PC-3 (cell line): ENCODE results near the gene CHRNA9. TPM values are rescaled to one million over a fixed set of nuclear protein-coding genes. Genes with fewer than 3 reads are reported as not detected.
A peak's percentile ranks its signal among the peaks of the same experiment; 100 is the strongest.

Experiments used
- ATAC-seq: fragments of 200-7000 bp; cut with Tn5 transposase; 2 replicates; pipeline ENCODE4 v1.9.1; 2020; ENCODE audit warnings: mild to moderate bottlenecking, moderate library complexity
- BruUV-seq: library from RNA; stranded (reverse); fragments of 400-500 nt; replicated peaks from 2 replicates; lab custom pipeline; 2021; lab: Mats Ljungman, UMichigan
- CTCF ChIA-PET: fragments of 300-600 bp; sonication (Branson Sonifier 250); formaldehyde crosslinking; loops from one replicate; lab custom pipeline; 2022; ENCODE audit warnings: antibody characterized with exemption; lab: Charles Lee
- POLR2A ChIA-PET: fragments of 300-600 bp; sonication (Branson Sonifier 250); formaldehyde crosslinking; loops from one replicate; lab custom pipeline; 2022; ENCODE audit warnings: antibody characterized with exemption; ENCODE audit not compliant: unreplicated experiment; lab: Charles Lee
- DNase-seq: peaks from one replicate; pipeline ENCODE4 v3.0.0-alpha.2; 2015
- H2AFZ ChIP-seq: fragments of 300-600 bp; sonication (generic); 2 replicates; pipeline ENCODE4 v1.6.0; 2016; ENCODE audit warnings: antibody characterized with exemption, low read length
- H3F3A ChIP-seq: fragments of 300-600 bp; sonication (generic); one replicate; pipeline ENCODE4 v1.6.0; 2017; ENCODE audit warnings: antibody characterized with exemption, low read length, control low read depth, mild to moderate bottlenecking; ENCODE audit not compliant: unreplicated experiment
- H3K27ac ChIP-seq: fragments of 300-600 bp; sonication (generic); 2 replicates; pipeline ENCODE4 v1.5.1; 2016; ENCODE audit warnings: mild to moderate bottlenecking, low read length
- H3K27me3 ChIP-seq: fragments of 300-600 bp; sonication (generic); 2 replicates; pipeline ENCODE4 v1.6.1; 2016; ENCODE audit warnings: low read length, mixed read lengths
- H3K36me3 ChIP-seq: fragments of 300-600 bp; sonication (generic); 2 replicates; pipeline ENCODE4 v1.6.1; 2016; ENCODE audit warnings: low read depth, mixed run types, low read length, mixed read lengths
- H3K4me1 ChIP-seq: fragments of 300-600 bp; sonication (generic); 2 replicates; pipeline ENCODE4 v1.5.1; 2016; ENCODE audit warnings: low read length; ENCODE audit not compliant: insufficient read depth
- H3K4me2 ChIP-seq: fragments of 300-600 bp; sonication (generic); 2 replicates; pipeline ENCODE4 v1.6.0; 2016; ENCODE audit warnings: low read length
- H3K4me3 ChIP-seq: fragments of 300-600 bp; sonication (generic); 2 replicates; pipeline ENCODE4 v1.5.1; 2016; ENCODE audit warnings: mild to moderate bottlenecking, low read length, mixed read lengths
- H3K79me2 ChIP-seq: fragments of 300-600 bp; sonication (generic); 2 replicates; pipeline ENCODE4 v1.6.1; 2017; ENCODE audit warnings: low read length, mixed read lengths
- H3K9ac ChIP-seq: fragments of 300-600 bp; sonication (generic); 2 replicates; pipeline ENCODE4 v1.6.0; 2016; ENCODE audit warnings: mild to moderate bottlenecking, low read length
- H3K9me2 ChIP-seq: fragments of 300-600 bp; sonication (generic); replicated peaks from 2 replicates; pipeline ENCODE4 v1.6.1; 2016; ENCODE audit warnings: mixed run types, low read length, mixed read lengths
- H3K9me3 ChIP-seq: fragments of 300-600 bp; sonication (generic); 2 replicates; pipeline ENCODE4 v1.6.1; 2016; ENCODE audit warnings: low read length, mixed read lengths
- H4K20me1 ChIP-seq: fragments of 300-600 bp; sonication (generic); 2 replicates; pipeline ENCODE4 v1.6.1; 2016; ENCODE audit warnings: low read length, mixed read lengths
- EZH2 ChIP-seq: fragments of 300-600 bp; sonication (generic); IDR thresholded peaks from one replicate; pipeline ENCODE4 v1.6.1; 2017; ENCODE audit warnings: antibody characterized with exemption, mild to moderate bottlenecking, low read length; ENCODE audit not compliant: unreplicated experiment
- EZH2phosphoT487 ChIP-seq: fragments of 300-600 bp; sonication (generic); IDR thresholded peaks from 2 replicates; pipeline ENCODE4 v1.6.1; 2018; ENCODE audit warnings: mild to moderate bottlenecking, antibody characterized with exemption, low read length, borderline replicate concordance
- intact Hi-C: fragments of 100-400 bp; cut with micrococcal nuclease; formaldehyde crosslinking; loops from 2 replicates; pipeline ENCODE4 v1.9.0; 2023
- total RNA-seq: library from RNA; depleted of rRNA; stranded (reverse); fragments of >200 nt; gene quantifications from 2 replicates; pipeline ENCODE4 v1.2.3, GENCODE V29; 2014
- TF ChIP-seq, protein P1 (sequence below): fragments of 300-600 bp; sonication (generic); conservative IDR thresholded peaks from 2 replicates; pipeline ENCODE4 v1.5.1; 2017; ENCODE audit warnings: antibody characterized with exemption, low read depth, mild to moderate bottlenecking, low read length

CHRNA9 gene
- total RNA-seq, 1 experiment from 2014 or later, result not detected

DNA sequence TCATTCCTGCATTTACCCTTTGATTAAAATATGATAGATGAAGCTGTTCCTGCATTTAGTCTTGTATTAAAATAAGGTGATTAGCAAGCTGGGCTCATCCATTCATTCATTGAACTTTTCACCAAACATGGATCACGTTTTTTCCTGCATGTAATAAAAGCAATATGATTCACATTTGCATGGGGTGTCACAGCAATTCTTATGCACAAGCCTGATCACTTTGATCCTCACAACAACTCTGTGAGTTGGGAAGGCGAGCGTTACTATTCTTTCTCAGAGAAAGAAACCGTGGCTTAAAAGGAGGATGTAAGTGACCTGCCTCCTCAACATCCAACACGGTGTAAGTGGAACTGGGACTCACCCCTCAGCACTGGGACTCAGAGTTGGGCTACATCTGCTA is 20.0 kb downstream of the CHRNA9 start:
- H3K36me3 ChIP-seq, result no peaks in the 10 kb centered on the region
- H3K9me2 ChIP-seq, result no peaks in the 10 kb centered on the region
- DNase-seq (no peak), ATAC-seq (no peak)
- no peaks in the 10 kb centered on the region for H3K79me2 ChIP-seq
- H3F3A ChIP-seq, result no peaks in the 10 kb centered on the region
- no peak overlapping the region for H3K27ac ChIP-seq
- H3K9ac ChIP-seq, result no peak overlapping the region
- intact Hi-C loops, result no loop called here
- H2AFZ ChIP-seq, result no peak overlapping the region
- no peaks in the 10 kb centered on the region for H4K20me1 ChIP-seq
- POLR2A ChIA-PET, result no interaction called here
- TF ChIP-seq EZH2 (no peak), EZH2phosphoT487 (no peak)
- TF ChIP-seq, protein P1, sequence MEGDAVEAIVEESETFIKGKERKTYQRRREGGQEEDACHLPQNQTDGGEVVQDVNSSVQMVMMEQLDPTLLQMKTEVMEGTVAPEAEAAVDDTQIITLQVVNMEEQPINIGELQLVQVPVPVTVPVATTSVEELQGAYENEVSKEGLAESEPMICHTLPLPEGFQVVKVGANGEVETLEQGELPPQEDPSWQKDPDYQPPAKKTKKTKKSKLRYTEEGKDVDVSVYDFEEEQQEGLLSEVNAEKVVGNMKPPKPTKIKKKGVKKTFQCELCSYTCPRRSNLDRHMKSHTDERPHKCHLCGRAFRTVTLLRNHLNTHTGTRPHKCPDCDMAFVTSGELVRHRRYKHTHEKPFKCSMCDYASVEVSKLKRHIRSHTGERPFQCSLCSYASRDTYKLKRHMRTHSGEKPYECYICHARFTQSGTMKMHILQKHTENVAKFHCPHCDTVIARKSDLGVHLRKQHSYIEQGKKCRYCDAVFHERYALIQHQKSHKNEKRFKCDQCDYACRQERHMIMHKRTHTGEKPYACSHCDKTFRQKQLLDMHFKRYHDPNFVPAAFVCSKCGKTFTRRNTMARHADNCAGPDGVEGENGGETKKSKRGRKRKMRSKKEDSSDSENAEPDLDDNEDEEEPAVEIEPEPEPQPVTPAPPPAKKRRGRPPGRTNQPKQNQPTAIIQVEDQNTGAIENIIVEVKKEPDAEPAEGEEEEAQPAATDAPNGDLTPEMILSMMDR, result no peak
- no peaks in the 10 kb centered on the region for H3K27me3 ChIP-seq
- no peaks in the 10 kb centered on the region for H3K9me3 ChIP-seq
- CTCF ChIA-PET, result no interaction called here
- no TSS peak for BruUV-seq
- H3K4me2 ChIP-seq, result no peak overlapping the region
- no peak overlapping the region for H3K4me3 ChIP-seq
- peaks cover 3% of the 10 kb centered on the region; the same call in 1 of the 2 replicates for H3K4me1 ChIP-seq

DNA sequence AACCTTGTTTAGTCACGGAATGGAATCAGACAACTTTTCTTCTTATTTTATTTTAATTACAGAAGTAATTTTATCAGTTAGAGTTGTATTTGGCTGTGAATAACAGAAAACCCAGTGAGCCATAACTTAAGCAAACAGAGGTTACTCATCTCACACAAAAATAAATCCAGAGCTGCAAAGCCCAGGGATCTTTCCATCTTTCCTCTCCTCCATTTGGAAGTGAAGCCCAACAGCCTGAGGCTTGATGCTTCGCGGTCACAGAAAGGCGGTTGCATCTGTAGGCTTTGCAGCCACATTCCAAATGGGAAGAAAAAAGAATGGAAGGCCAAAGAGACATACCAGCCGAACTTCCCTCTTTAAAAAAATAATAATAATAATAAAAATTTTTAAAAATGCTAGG is 22.6 kb downstream of the CHRNA9 start:
- Histone ChIP-seq H3K79me2 (no peaks in the 10 kb centered on the region), H4K20me1 (no peaks in the 10 kb centered on the region), H3K4me3 (no peak overlapping the region), H3K9me3 (no peaks in the 10 kb centered on the region), H2AFZ (no peak overlapping the region), H3K36me3 (no peaks in the 10 kb centered on the region), H3K4me1 (peaks cover 3% of the 10 kb centered on the region; the same call in 1 of the 2 replicates), H3K27me3 (no peaks in the 10 kb centered on the region), H3K4me2 (no peak overlapping the region), H3K9ac (no peak overlapping the region), H3F3A (no peaks in the 10 kb centered on the region), H3K9me2 (no peaks in the 10 kb centered on the region), H3K27ac (no peak overlapping the region)
- DNase-seq, result peak; percentile 63
- ChIA-PET POLR2A (no interaction called here), CTCF (no interaction called here)
- no peak for TF ChIP-seq EZH2
- intact Hi-C loops, result no loop called here
- ATAC-seq, result peak; percentile 79
- BruUV-seq, result no TSS peak

DNA sequence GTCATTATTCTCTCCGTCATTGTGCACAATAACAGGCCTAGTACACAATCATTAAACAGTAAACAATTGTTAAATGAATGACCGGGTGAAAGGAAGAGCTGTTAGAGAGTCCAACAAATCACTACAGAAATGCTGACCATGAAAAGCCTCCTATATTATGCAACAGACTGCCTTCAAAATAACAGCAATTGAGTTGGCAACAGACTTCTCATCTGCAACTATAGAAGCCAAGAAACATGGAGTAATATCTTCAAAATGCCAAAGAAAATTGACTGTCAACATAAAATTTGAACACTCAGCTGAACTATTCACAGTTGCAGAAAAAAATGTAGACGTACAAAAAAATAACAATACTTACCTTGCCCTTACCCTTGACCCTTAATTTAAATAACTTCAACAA is 26.2 kb downstream of the CHRNA9 start:
- H3K9ac ChIP-seq, result no peak overlapping the region
- ChIA-PET POLR2A (no interaction called here), CTCF (no interaction called here)
- intact Hi-C loops, result no loop called here
- no peaks in the 10 kb centered on the region for H3K9me2 ChIP-seq
- H3K36me3 ChIP-seq, result no peaks in the 10 kb centered on the region
- ATAC-seq (no peak), DNase-seq (no peak)
- no peaks in the 10 kb centered on the region for H4K20me1 ChIP-seq
- no TSS peak for BruUV-seq
- TF ChIP-seq EZH2phosphoT487 (no peak), EZH2 (no peak)
- TF ChIP-seq, protein P1, result no peak
- H3K4me1 ChIP-seq, result peaks cover 13% of the 10 kb centered on the region
- no peaks in the 10 kb centered on the region for H3K79me2 ChIP-seq
- H3K4me2 ChIP-seq, result no peak overlapping the region
- H3K9me3 ChIP-seq, result no peaks in the 10 kb centered on the region
- H3K27ac ChIP-seq, result no peak overlapping the region
- no peaks in the 10 kb centered on the region for H3K27me3 ChIP-seq
- no peak overlapping the region for H2AFZ ChIP-seq
- H3K4me3 ChIP-seq, result no peak overlapping the region
- H3F3A ChIP-seq, result no peaks in the 10 kb centered on the region
